HG03442 (cell line): ENCODE data around the gene RHOJ.
"Not testable (repeated sequence)": the region's sequence is repeated elsewhere in the genome, so short reads cannot be mapped to it uniquely, and the experiment has no call there.

Source experiments
- ATAC-seq: cut with Tn5 transposase; IDR thresholded peaks from one replicate; pipeline ENCODE4 v1.9.1; 2021; ENCODE audit warnings: mild to moderate bottlenecking, moderate library complexity; ENCODE audit not compliant: unreplicated experiment

The RHOJ gene

GRCh38 chr14:63262446-63262845 lies 58.2 kb downstream of the RHOJ start:
- ATAC-seq = no peak

GRCh38 chr14:63266106-63266505 lies 61.9 kb downstream of the RHOJ start:
- no peak for ATAC-seq

GRCh38 chr14:63267171-63267570 lies 62.9 kb downstream of the RHOJ start:
- ATAC-seq = no peak

- ATAC-seq = no peak
Observed at GRCh38 chr14:63268771-63269170, 64.5 kb downstream of the RHOJ start.

GRCh38 chr14:63269561-63270225 lies 65.5 kb downstream of the RHOJ start:
- ATAC-seq = no peak

- no peak for ATAC-seq
Observed at GRCh38 chr14:63273129-63273528, 68.9 kb downstream of the RHOJ start.

GRCh38 chr14:63273717-63274655 lies 69.7 kb downstream of the RHOJ start:
- ATAC-seq = no peak

GRCh38 chr14:63275611-63276010 lies 71.4 kb downstream of the RHOJ start:
- no peak for ATAC-seq

- no peak for ATAC-seq
Observed at GRCh38 chr14:63276016-63276415, 71.8 kb downstream of the RHOJ start.

- ATAC-seq = peak; percentile 72
Observed at GRCh38 chr14:63276492-63277342, 72.5 kb downstream of the RHOJ start.

- ATAC-seq = no peak
Observed at GRCh38 chr14:63277591-63278183, 73.4 kb downstream of the RHOJ start.

GRCh38 chr14:63279933-63280332 lies 75.7 kb downstream of the RHOJ start:
- not testable (repeated sequence) for ATAC-seq

GRCh38 chr14:63282997-63283883 lies 79.0 kb downstream of the RHOJ start:
- ATAC-seq = peak; percentile 67

- ATAC-seq = no peak
Observed at GRCh38 chr14:63283884-63284248, 79.6 kb downstream of the RHOJ start.

- no peak for ATAC-seq
Observed at GRCh38 chr14:63286071-63286470, 81.8 kb downstream of the RHOJ start.

- no peak for ATAC-seq
Observed at GRCh38 chr14:63287666-63288483, 83.6 kb downstream of the RHOJ start.

- ATAC-seq = peak; percentile 66
Observed at GRCh38 chr14:63288853-63289252, 84.6 kb downstream of the RHOJ start.

GRCh38 chr14:63290741-63291430 lies 86.6 kb downstream of the RHOJ start:
- no peak for ATAC-seq
